H1 (cell line): ENCODE measurements around the gene FRZB. TPM values are rescaled to one million over a fixed set of nuclear protein-coding genes. Genes with fewer than 3 reads are reported as not detected.

Experiments used
- CTCF ChIA-PET: fragments of 300-600 bp; sonication (Branson Sonifier 250); formaldehyde crosslinking; loops from one replicate; lab custom pipeline; 2021; ENCODE audit not compliant: partially characterized antibody; lab: Charles Lee
- POLR2A ChIA-PET: fragments of 300-600 bp; sonication (Branson Sonifier 250); formaldehyde crosslinking; loops from one replicate; lab custom pipeline; 2021; ENCODE audit warnings: inconsistent platforms; ENCODE audit not compliant: partially characterized antibody; lab: Charles Lee
- DNase-seq, 2 experiments: peaks; one replicate each; pipeline versions ENCODE4 v3.0.0 to v3.0.0-alpha.2; 2010 to 2022; ENCODE audit warnings: low spot score in 2 of 2, low read depth in 1 of 2, mixed read lengths in 1 of 2
- FAIRE-seq: peaks from 2 replicates; lab custom pipeline; 2011; peaks lifted over from hg19 to GRCh38; lab: Jason Lieb, UNC
- H2AFZ ChIP-seq: 2 replicates; pipeline ENCODE4 v1.8.1; 2012; ENCODE audit warnings: low read length, inconsistent platforms
- H2AK5ac ChIP-seq: 2 replicates; pipeline ENCODE4 v1.6.1; 2013; ENCODE audit warnings: low read depth, low read length
- H2BK120ac ChIP-seq: replicated peaks from 2 replicates; pipeline ENCODE3; 2013; ENCODE audit warnings: low read depth, low read length, inconsistent platforms
- H2BK12ac ChIP-seq: 2 replicates; pipeline ENCODE4 v1.6.1; 2013; ENCODE audit warnings: low read depth, low read length
- H2BK15ac ChIP-seq: 2 replicates; pipeline ENCODE4 v1.6.1; 2013; ENCODE audit warnings: low read length
- H2BK20ac ChIP-seq: 2 replicates; pipeline ENCODE4 v1.6.1; 2013; ENCODE audit warnings: low read length
- H2BK5ac ChIP-seq: 2 replicates; pipeline ENCODE4 v1.6.1; 2013; ENCODE audit warnings: low read depth, low read length
- H3K14ac ChIP-seq: 2 replicates; pipeline ENCODE4 v1.6.1; 2013; ENCODE audit warnings: inconsistent platforms; ENCODE audit not compliant: insufficient read length
- H3K18ac ChIP-seq: 2 replicates; pipeline ENCODE4 v1.6.1; 2013; ENCODE audit warnings: low read length; ENCODE audit errors: extremely low read depth
- H3K23ac ChIP-seq: 2 replicates; pipeline ENCODE4 v1.6.1; 2013; ENCODE audit warnings: inconsistent platforms; ENCODE audit not compliant: insufficient read length
- H3K23me2 ChIP-seq: 2 replicates; pipeline ENCODE4 v1.6.1; 2013; ENCODE audit warnings: low read depth, low read length
- H3K27ac ChIP-seq: 2 replicates; pipeline ENCODE4 v1.6.1; 2011; ENCODE audit warnings: low read depth, low read length, inconsistent platforms
- H3K27me3 ChIP-seq, 4 experiments: replicated peaks in 1 of 4; 1 replicate in 1 of 4; 2 replicates in 3 of 4; pipeline versions ENCODE4 v1.6.1 to v1.8.1; 2011 to 2013; ENCODE audit warnings: low read length in 3 of 4, mild to moderate bottlenecking in 3 of 4, inconsistent platforms in 2 of 4, mixed read lengths in 2 of 4, moderate library complexity in 1 of 4; ENCODE audit not compliant: control insufficient read depth in 3 of 4, insufficient read depth in 3 of 4; ENCODE audit errors: extremely low read depth in 1 of 4
- H3K36me3 ChIP-seq, 4 experiments: 2 replicates each; pipeline versions ENCODE4 v1.6.1 to v1.8.1; 2011 to 2013; ENCODE audit warnings: mild to moderate bottlenecking in 4 of 4, low read length in 3 of 4, moderate library complexity in 2 of 4, control low read depth in 1 of 4, inconsistent platforms in 1 of 4; ENCODE audit not compliant: insufficient read depth in 4 of 4, control insufficient read depth in 2 of 4
- H3K4ac ChIP-seq: replicated peaks from 2 replicates; pipeline ENCODE3; 2013; ENCODE audit warnings: low read length, low read depth, mixed read lengths, inconsistent platforms; ENCODE audit not compliant: insufficient read length
- H3K4me1 ChIP-seq, 4 experiments: replicated peaks in 1 of 4; 1 replicate in 1 of 4; 2 replicates in 3 of 4; pipeline versions ENCODE4 v1.6.1 to v1.8.1; 2011 to 2013; ENCODE audit warnings: low read length in 3 of 4, inconsistent platforms in 2 of 4, mixed read lengths in 1 of 4; ENCODE audit not compliant: insufficient read depth in 4 of 4, control insufficient read depth in 3 of 4
- H3K4me2 ChIP-seq, 2 experiments: 2 replicates each; pipeline versions ENCODE4 v1.6.1 to v1.8.1; 2011 to 2013; ENCODE audit warnings: low read depth in 2 of 2, low read length in 2 of 2, control low read depth in 1 of 2, inconsistent platforms in 1 of 2, mild to moderate bottlenecking in 1 of 2; ENCODE audit not compliant: insufficient read depth in 1 of 2
- H3K4me3 ChIP-seq, 4 experiments: fragments of 200-600, 300-600 bp in 1 of 4; sonication (generic), shearing (Covaris generic), sonication (Bioruptor Twin) in 1 of 4; 2 replicates each; pipeline versions ENCODE4 v1.5.1 to v1.8.1; 2011 to 2016; ENCODE audit warnings: low read length in 4 of 4, low read depth in 3 of 4, control low read depth in 2 of 4, inconsistent platforms in 2 of 4, mild to moderate bottlenecking in 2 of 4, mixed read lengths in 1 of 4, moderate library complexity in 1 of 4; ENCODE audit not compliant: insufficient read depth in 2 of 4; ENCODE audit errors: extremely low read depth in 1 of 4
- H3K56ac ChIP-seq: replicated peaks from 2 replicates; pipeline ENCODE3; 2013; ENCODE audit warnings: low read depth, mild to moderate bottlenecking, mixed read lengths, low read length, inconsistent platforms; ENCODE audit not compliant: insufficient read length
- H3K79me1 ChIP-seq: 2 replicates; pipeline ENCODE4 v1.6.1; 2013; ENCODE audit warnings: low read depth, low read length, control low read depth
- H3K79me2 ChIP-seq, 2 experiments: 2 replicates each; pipeline versions ENCODE4 v1.6.1 to v1.8.1; 2012 to 2013; ENCODE audit warnings: low read length in 2 of 2, mild to moderate bottlenecking in 2 of 2, inconsistent platforms in 1 of 2; ENCODE audit not compliant: insufficient read depth in 2 of 2, control insufficient read depth in 1 of 2
- H3K9ac ChIP-seq, 4 experiments: replicated peaks in 1 of 4; 1 replicate in 1 of 4; 2 replicates in 3 of 4; pipeline versions ENCODE4 v1.6.1 to v1.8.1; 2011 to 2013; ENCODE audit warnings: low read depth in 3 of 4, low read length in 3 of 4, control low read depth in 2 of 4, mild to moderate bottlenecking in 2 of 4, moderate library complexity in 2 of 4, inconsistent platforms in 1 of 4; ENCODE audit errors: extremely low read depth in 1 of 4
- H3K9me3 ChIP-seq, 2 experiments: 2 replicates each; pipeline versions ENCODE4 v1.6.1 to v1.8.1; 2012 to 2013; ENCODE audit warnings: mild to moderate bottlenecking in 2 of 2, moderate library complexity in 2 of 2, control low read depth in 1 of 2, inconsistent platforms in 1 of 2, low read depth in 1 of 2, low read length in 1 of 2, mixed read lengths in 1 of 2; ENCODE audit not compliant: insufficient read depth in 2 of 2
- H4K20me1 ChIP-seq, 2 experiments: replicated peaks in 1 of 2; 2 replicates each; pipeline versions ENCODE3 to v1.8.1; 2011 to 2013; ENCODE audit warnings: inconsistent platforms in 2 of 2, low read length in 2 of 2, mild to moderate bottlenecking in 1 of 2; ENCODE audit not compliant: insufficient read depth in 2 of 2, control insufficient read depth in 1 of 2
- H4K5ac ChIP-seq: 2 replicates; pipeline ENCODE4 v1.6.1; 2013; ENCODE audit warnings: low read length, low read depth, mixed read lengths, inconsistent platforms; ENCODE audit not compliant: insufficient read length
- H4K8ac ChIP-seq: 2 replicates; pipeline ENCODE4 v1.8.0; 2013; ENCODE audit warnings: mild to moderate bottlenecking, moderate library complexity, low read length, inconsistent platforms; ENCODE audit not compliant: insufficient read depth; ENCODE audit errors: extremely low read depth
- H4K91ac ChIP-seq: replicated peaks from 2 replicates; pipeline ENCODE3; 2013; ENCODE audit warnings: low read length, mixed read lengths, inconsistent platforms; ENCODE audit not compliant: insufficient read length
- CBX8 ChIP-seq: fragments of 300-800, 300-1000 bp; sonication (generic); IDR thresholded peaks from 2 replicates; pipeline ENCODE4 v1.7.1; 2016; ENCODE audit warnings: low read depth, low read length, borderline replicate concordance
- CEBPB ChIP-seq: IDR thresholded peaks from 2 replicates; pipeline ENCODE4 v1.6.1; 2012; ENCODE audit warnings: low read depth, low read length
- NANOG ChIP-seq: IDR thresholded peaks from 2 replicates; pipeline ENCODE4 v1.6.1; 2011; ENCODE audit warnings: low read length, low read depth, mild to moderate bottlenecking, inconsistent platforms; ENCODE audit not compliant: insufficient read depth, poor library complexity, severe bottlenecking
- SRF ChIP-seq: IDR thresholded peaks from 2 replicates; pipeline ENCODE4 v1.6.1; 2011; ENCODE audit warnings: mild to moderate bottlenecking, low read depth, low read length, moderate library complexity
- TEAD4 ChIP-seq: IDR thresholded peaks from 2 replicates; pipeline ENCODE4 v1.6.1; 2012; ENCODE audit warnings: low read depth, low read length, inconsistent platforms, mixed read lengths
- WGBS, 2 experiments: shearing (Covaris generic) in 1 of 2; methylation state at CpG; one replicate each; pipeline versions ENCODE4 v1.1.6 to v1.1.7; 2013 to 2015; ENCODE audit warnings: low lambda C conversion rate in 2 of 2, mixed read lengths in 2 of 2, inconsistent platforms in 1 of 2, low coverage in 1 of 2, missing lambda C conversion rate in 1 of 2; ENCODE audit not compliant: insufficient replicate concordance in 2 of 2, insufficient coverage in 1 of 2, insufficient read length in 1 of 2; ENCODE audit errors: extremely low coverage in 1 of 2, missing lambda C conversion rate in 1 of 2; 5-methylcytosine and 5-hydroxymethylcytosine counted together
- polyA plus RNA-seq, 7 experiments: library from polyadenylated mRNA; depleted of rRNA in 3 of 7; stranded (reverse) in 5 of 7; unstranded in 2 of 7; fragments of >200 nt in 5 of 7; fragments of 200-250 nt in 2 of 7; gene quantifications; 1 replicate in 5 of 7; 2 replicates in 1 of 7; 4 replicates in 1 of 7; pipeline versions ENCODE4 v1.2.1 to v1.2.3, GENCODE V29; 2011 to 2013; ENCODE audit warnings: missing spikeins in 2 of 7, mixed read lengths in 2 of 7
- total RNA-seq: library from RNA; stranded (reverse); fragmentation: NEBNext Ultra II Directional; extraction: Animal tissue kit (Norgen Biotek cat#: 25700); gene quantifications from 2 replicates; pipeline ENCODE4 v1.2.1, GENCODE V29; 2021

FRZB gene
- total and polyA plus RNA-seq, 2 of the 8 experiments (the other 6 are each of a cell fraction or from before 2014, with no cell fraction given) = 4.4 to 4.6 TPM

DNA sequence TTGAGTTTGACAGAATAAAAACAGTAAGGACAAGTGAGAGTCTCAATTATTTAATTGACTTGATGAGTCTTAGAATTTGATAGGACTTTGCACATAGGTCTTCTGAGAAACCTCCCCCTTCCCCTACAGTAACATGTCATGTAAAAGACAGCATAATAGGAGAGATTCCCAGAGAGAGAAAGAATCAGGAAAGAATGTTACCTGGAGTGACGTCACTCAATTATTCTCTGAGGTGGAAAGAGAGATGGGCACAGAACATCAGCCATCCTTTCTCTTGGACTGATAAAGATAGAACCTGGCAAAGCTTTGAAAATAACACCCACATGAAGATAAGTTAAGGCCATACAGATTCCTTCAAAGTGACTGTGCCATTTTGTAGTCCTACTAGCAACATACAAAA, 19.3 kb upstream of the FRZB start:
- TF ChIP-seq CBX8 (no peak), CEBPB (no peak), TEAD4 (no peak), SRF (no peak), NANOG (no peak)
- H3K36me3 ChIP-seq = no peaks in the 10 kb centered on the region

More for the DNA sequence above, 19.3 kb upstream of the FRZB start:
- H2BK5ac ChIP-seq = no peak overlapping the region
- no peak overlapping the region for H3K27ac ChIP-seq
- no peak overlapping the region for H3K4me3 ChIP-seq
- H3K14ac ChIP-seq = no peak overlapping the region
- DNase-seq (no peak), FAIRE-seq (no peak)
- H4K20me1 ChIP-seq = no peaks in the 10 kb centered on the region
- H4K91ac ChIP-seq = no peak overlapping the region
- H3K56ac ChIP-seq = no peak overlapping the region
- H3K4me1 ChIP-seq = no peaks in the 10 kb centered on the region
- H2AK5ac ChIP-seq = no peak overlapping the region
- H3K4me2 ChIP-seq = no peak overlapping the region
- H3K23me2 ChIP-seq = no peaks in the 10 kb centered on the region
- 93% methylated on average over 1 of the region's 1 CpG; no CpG with 5 or more reads in 1 of the 2 experiments for WGBS, 2 experiments
- no peak overlapping the region for H2BK12ac ChIP-seq
- H3K9ac ChIP-seq = no peak overlapping the region; a peak in 1 of 7 replicates
- H3K79me1 ChIP-seq = no peaks in the 10 kb centered on the region
- H3K9me3 ChIP-seq = no peaks in the 10 kb centered on the region
- H3K23ac ChIP-seq = no peak overlapping the region
- H4K8ac ChIP-seq = no peak overlapping the region
- no peak overlapping the region for H2AFZ ChIP-seq
- ChIA-PET POLR2A (no interaction called here), CTCF (no interaction called here)
- H3K4ac ChIP-seq = no peak overlapping the region
- no peak overlapping the region for H2BK20ac ChIP-seq
- H3K79me2 ChIP-seq = no peaks in the 10 kb centered on the region
- no peak overlapping the region for H3K18ac ChIP-seq
- no peak overlapping the region for H2BK15ac ChIP-seq
- no peak overlapping the region for H4K5ac ChIP-seq
- H3K27me3 ChIP-seq = no peaks in the 10 kb centered on the region
- H2BK120ac ChIP-seq = no peak overlapping the region
